ENCODE measurements around the gene FCGR3A. TPM values are rescaled to one million over a fixed set of nuclear protein-coding genes. Genes with fewer than 3 reads are reported as not detected.

FCGR3A gene
- polyA plus RNA-seq, 1 of the 3 experiments (the other 2 are of a cell fraction): not detected

- POLR2A ChIA-PET: no interaction called here
- Histone ChIP-seq H3F3A (replicated peaks; ENCODE audit: insufficient read depth) (no peaks in the 10 kb centered on the region), H3K4me2 (no peak overlapping the region), H3K36me3 (replicated peaks in 1 of 2; ENCODE audit: control insufficient read depth in 1 of 2, insufficient read depth in 2 of 2, low read length in 1 of 2) (no peaks in the 10 kb centered on the region), H3K9me2 (no peaks in the 10 kb centered on the region), H3K4me3 (ENCODE audit: low read depth in 2 of 2, low read length in 1 of 2) (no peak overlapping the region), H3K27ac (ENCODE audit: low read depth in 2 of 2, low read length in 1 of 2) (no peak overlapping the region), H4K20me1 (ENCODE audit: insufficient read depth) (no peaks in the 10 kb centered on the region), H2AFZ (ENCODE audit: low read depth) (no peak overlapping the region), H3K27me3 (ENCODE audit: insufficient read depth) (no peaks in the 10 kb centered on the region; the same call in 1 of the 2 replicates), H3K9me3 (no peaks in the 10 kb centered on the region), H3K9ac (no peak overlapping the region), H3K79me2 (ENCODE audit: insufficient read depth) (no peaks in the 10 kb centered on the region), H3K4me1 (ENCODE audit: control insufficient read depth in 1 of 2, insufficient read depth in 2 of 2, low read depth in 1 of 2, low read length in 1 of 2) (no peaks in the 10 kb centered on the region; a peak in 1 of 4 replicates)
- CTCF ChIA-PET: no interaction called here
- WGBS (ENCODE audit: low lambda C conversion rate): 60% methylated on average over 3 of the region's 3 CpGs
- no peak for DNase-seq
- TF ChIP-seq FOXM1 (IDR thresholded peaks at IDR 0.05; ENCODE audit: low read depth): no peak
- no peak for TF ChIP-seq ZBTB33 (IDR thresholded peaks at IDR 0.05; ENCODE audit: borderline replicate concordance, low read depth)
- TF ChIP-seq JUND (IDR thresholded peaks at IDR 0.05): no peak
- no peak for TF ChIP-seq YY1 (IDR thresholded peaks at IDR 0.05; ENCODE audit: low read depth)
- TF ChIP-seq ELF1 (IDR thresholded peaks at IDR 0.05): no peak
- TF ChIP-seq GATA2 (CRISPR knock-in tag; IDR thresholded peaks at IDR 0.05): no peak
- no peak for TF ChIP-seq CTCF (IDR thresholded peaks at IDR 0.05)
- TF ChIP-seq FOXJ3 (CRISPR knock-in tag; IDR thresholded peaks at IDR 0.05): no peak
- no peak for TF ChIP-seq SMC3 (IDR thresholded peaks at IDR 0.05; ENCODE audit: low read depth, low read length)
- TF ChIP-seq TEAD4 (IDR thresholded peaks at IDR 0.05; ENCODE audit: borderline replicate concordance, insufficient read depth): no peak
- TF ChIP-seq MAX (IDR thresholded peaks at IDR 0.05; ENCODE audit: low read depth): no peak
- TF ChIP-seq RFX5 (IDR thresholded peaks at IDR 0.05; ENCODE audit: low read length): no peak
- no peak for TF ChIP-seq EZH2phosphoT487 (IDR thresholded peaks at IDR 0.05; ENCODE audit: borderline replicate concordance, low read depth)
- TF ChIP-seq IRF3 (IDR thresholded peaks at IDR 0.05; ENCODE audit: low read depth, low read length): no peak
- no peak for TF ChIP-seq USF1 (IDR thresholded peaks at IDR 0.05; ENCODE audit: borderline replicate concordance, low read depth)
Observed at GRCh38 chr1:161510477-161510876, 39.1 kb downstream of the FCGR3A start.

Measured in SK-N-SH (cell line).